ENCODE measurements around the gene SPATA31C1. TPM values are rescaled to one million over a fixed set of nuclear protein-coding genes. Genes with fewer than 3 reads are reported as not detected.
"Not testable (repeated sequence)": the region's sequence is repeated elsewhere in the genome, so short reads cannot be mapped to it uniquely, and the experiment has no call there.

Gene SPATA31C1
- total RNA-seq, 1 donor from 2014 or later: not detected

DNA sequence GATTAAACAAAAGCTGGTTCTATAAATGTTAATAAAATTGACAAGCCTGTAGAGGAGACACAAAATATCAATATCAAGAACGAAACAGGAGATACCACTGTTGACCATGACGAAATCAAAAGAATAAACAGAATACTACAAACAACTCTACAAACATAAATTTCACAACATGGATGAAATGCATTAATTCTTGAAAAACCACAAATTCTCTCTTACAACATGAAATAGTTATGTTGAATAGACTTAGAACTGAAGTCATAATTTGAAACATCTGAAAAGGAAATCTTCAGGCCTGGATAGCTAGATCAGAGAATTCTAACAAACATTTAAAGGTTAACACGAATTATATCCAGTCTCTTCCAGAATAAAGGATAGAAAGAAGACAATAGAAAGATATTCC lies 6.9 kb upstream of the SPATA31C1 start:
- no peak overlapping the region for H3K4me3 ChIP-seq (ENCODE audit: low read depth, low read length)
- TF ChIP-seq, protein P1, sequence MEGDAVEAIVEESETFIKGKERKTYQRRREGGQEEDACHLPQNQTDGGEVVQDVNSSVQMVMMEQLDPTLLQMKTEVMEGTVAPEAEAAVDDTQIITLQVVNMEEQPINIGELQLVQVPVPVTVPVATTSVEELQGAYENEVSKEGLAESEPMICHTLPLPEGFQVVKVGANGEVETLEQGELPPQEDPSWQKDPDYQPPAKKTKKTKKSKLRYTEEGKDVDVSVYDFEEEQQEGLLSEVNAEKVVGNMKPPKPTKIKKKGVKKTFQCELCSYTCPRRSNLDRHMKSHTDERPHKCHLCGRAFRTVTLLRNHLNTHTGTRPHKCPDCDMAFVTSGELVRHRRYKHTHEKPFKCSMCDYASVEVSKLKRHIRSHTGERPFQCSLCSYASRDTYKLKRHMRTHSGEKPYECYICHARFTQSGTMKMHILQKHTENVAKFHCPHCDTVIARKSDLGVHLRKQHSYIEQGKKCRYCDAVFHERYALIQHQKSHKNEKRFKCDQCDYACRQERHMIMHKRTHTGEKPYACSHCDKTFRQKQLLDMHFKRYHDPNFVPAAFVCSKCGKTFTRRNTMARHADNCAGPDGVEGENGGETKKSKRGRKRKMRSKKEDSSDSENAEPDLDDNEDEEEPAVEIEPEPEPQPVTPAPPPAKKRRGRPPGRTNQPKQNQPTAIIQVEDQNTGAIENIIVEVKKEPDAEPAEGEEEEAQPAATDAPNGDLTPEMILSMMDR (conservative IDR thresholded peaks at IDR 0.05; ENCODE audit: low read depth, low read length): no peak

DNA sequence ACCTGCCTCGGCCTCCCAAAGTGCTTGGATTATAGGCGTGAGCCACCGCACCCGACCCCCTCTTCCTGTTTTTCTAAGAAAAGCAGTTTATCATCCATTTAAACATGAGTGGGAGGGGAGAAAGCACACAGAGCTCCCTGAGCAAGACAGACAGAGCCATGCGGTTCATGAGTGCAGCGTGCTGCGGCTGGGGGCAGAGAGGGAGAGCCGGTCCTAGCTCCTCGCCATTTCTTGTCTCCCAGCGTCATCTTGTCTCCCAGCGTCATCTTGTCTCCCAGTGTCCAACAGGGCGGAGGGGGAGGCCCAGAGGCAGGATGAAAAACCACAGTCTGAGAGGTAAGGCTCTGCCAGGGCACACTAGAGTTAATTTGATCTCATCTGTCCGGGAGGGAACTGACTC lies 1.3 kb downstream of the SPATA31C1 start:
- not testable (repeated sequence) for H3K4me3 ChIP-seq (ENCODE audit: low read depth, low read length); DNase-seq (ENCODE audit: low read depth)

More for the DNA sequence above, 6.9 kb upstream of the SPATA31C1 start:
- no peak for DNase-seq (ENCODE audit: low read depth)

DNA sequence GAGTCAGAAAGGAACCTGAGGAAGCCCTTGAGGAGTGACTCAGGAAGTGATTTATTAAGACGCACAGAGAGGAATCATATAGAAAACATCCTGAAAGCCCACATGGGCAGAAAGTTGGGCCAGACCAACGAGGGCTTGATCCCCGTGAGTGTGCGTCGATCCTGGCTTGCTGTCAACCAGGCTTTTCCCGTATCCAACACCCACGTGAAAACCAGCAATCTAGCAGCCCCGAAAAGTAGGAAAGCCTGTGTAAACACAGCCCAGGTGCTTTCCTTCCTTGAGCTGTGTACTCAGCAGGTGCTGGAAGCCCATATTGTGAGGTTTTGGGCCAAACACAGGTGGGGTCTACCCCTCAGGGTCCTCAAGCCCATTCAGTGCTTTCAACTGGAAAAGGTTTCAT lies 3.8 kb downstream of the SPATA31C1 start:
- not testable (repeated sequence) for DNase-seq (ENCODE audit: low read depth); H3K4me3 ChIP-seq (ENCODE audit: low read depth, low read length)

DNA sequence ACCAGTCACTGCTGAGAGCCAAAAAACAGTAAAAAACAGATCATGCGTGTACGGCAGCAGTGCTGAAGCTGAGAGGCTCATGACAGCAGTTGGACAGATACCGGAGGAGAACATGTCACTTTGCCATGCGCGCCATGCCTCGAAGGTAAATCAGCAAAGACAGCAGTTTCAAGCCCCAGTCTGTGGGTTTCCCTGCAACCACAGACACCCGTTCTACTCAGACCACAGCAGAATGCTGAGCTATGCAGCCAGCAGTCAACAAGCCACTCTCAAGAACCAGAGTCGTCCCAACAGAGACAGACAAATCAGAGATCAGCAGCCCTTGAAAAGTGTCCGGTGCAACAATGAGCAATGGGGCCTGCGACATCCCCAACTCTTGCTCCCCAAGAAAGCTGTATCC lies 5.2 kb downstream of the SPATA31C1 start:
- DNase-seq (ENCODE audit: low read depth); H3K4me3 ChIP-seq (ENCODE audit: low read depth, low read length): not testable (repeated sequence)

DNA sequence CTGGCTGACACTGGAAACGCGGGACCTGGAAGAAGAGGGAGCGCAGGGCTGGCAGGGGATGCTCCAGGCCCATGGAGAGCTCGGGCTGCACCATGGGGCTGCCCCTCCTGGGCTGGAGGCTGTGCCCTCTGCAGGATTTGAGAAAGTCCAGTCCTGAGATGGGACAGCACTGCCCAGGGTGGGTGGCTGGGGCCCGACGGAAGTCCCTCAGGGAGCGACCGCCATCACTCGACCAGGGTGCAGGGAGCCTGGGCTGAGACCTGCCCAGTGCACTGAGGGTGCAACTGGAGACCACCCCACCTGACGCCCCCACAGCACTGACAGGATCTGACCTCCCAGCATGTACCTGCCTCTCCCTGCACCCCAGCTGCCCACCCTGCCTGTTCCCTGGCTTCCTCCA lies 7.1 kb downstream of the SPATA31C1 start:
- not testable (repeated sequence) for H3K4me3 ChIP-seq (ENCODE audit: low read depth, low read length); DNase-seq (ENCODE audit: low read depth)

DNA sequence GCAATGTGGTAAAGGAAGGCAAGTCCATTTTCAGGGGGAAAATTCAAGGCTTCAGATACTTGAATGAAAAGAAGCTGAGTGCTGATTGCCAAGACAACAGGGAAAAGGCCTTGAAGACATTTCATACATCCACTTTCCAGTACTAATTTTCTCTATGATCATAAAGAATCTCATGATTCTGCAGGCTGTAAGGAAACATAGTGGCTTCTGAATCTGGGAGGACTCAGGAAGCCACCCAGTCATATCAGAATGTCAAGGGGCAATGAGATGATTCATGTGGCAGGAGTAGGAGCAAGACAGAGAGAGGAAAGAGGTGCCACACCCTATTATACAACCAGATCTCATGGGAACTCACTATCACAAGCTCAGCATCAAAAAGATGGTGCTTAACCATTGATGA lies 11.4 kb downstream of the SPATA31C1 start:
- not testable (repeated sequence) for DNase-seq (ENCODE audit: low read depth); H3K4me3 ChIP-seq (ENCODE audit: low read depth, low read length)

DNA sequence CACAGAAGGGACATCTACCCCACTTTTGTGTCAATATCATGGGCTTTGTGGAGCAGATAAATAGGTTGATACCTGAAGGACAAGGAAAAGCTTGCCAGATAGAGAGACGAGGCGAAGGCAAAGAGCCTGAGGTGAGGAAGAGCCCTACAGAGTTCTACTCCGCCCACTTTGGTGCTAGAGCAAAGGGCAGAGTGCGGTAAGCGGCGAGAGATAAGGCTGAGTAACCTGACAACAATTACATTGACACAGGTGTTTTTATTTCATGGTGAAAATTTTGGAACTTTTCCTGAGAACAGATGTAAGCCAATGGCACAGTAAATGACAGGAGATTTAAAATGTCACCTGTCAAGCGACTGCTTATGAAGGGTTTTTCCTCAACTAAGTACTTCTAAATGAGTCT lies 16.7 kb downstream of the SPATA31C1 start:
- DNase-seq (ENCODE audit: low read depth): not testable (repeated sequence)

DNA sequence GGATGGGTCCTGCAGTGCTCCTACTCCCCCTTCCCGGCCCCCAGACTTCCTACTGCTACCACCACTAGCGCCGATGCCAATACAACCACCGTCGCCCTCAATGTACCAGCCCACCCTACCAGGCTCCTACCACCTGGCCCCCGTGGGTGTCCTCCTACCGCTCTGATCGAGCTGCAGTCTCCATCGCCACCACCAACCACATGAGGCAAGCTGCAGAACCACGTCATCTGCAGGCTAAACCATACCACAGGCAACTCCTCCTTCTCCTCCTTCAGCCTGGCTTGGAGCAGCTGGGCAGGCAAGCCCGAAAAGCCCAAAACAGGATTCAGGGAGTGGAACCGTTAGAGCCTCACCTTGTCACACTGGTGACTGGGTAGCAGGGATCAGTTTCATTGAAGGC lies 19.6 kb downstream of the SPATA31C1 start:
- DNase-seq (ENCODE audit: low read depth); H3K4me3 ChIP-seq (ENCODE audit: low read depth, low read length): not testable (repeated sequence)

More for the DNA sequence above, 16.7 kb downstream of the SPATA31C1 start:
- not testable (repeated sequence) for H3K4me3 ChIP-seq (ENCODE audit: low read depth, low read length)

DNA sequence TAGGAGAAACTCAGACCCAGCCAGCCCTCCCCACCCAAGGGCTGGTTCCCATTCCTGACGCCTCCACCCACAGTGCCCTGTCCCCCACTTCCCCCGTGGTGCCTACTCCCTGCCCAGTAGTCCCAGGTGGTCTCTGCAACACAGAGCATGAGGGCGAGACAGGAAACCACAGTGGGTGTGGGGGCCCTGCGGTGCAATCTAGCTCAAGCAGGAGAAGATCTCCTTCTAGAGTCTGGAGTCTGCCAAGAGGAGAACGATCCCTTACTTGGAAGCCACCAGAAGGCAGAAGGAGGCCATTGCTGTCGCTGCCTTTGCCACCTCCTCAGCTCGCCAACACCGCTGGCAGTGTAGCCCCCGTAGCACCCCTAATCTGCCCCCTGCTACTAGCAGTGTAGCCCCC lies 20.2 kb downstream of the SPATA31C1 start:
- H3K4me3 ChIP-seq (ENCODE audit: low read depth, low read length); DNase-seq (ENCODE audit: low read depth): not testable (repeated sequence)

DNA sequence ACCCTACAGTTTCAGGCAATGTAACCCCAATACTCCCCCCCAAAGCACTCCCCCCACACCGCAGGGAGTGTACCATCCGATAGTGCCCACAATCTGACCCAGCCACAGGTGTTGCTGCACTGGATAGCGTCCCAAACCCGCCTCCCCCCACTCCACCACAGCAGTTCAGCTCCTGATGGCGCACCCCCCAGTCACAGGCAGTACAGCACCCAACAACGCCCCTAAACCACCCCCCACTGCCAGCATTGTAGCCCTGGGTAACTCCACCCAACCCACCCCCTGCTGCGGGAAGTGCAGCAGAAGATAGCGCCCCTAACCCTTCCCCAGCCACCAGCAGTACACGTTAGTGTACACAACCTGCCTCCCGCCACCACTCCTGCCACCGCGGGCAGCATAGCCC lies 20.6 kb downstream of the SPATA31C1 start:
- DNase-seq (ENCODE audit: low read depth); H3K4me3 ChIP-seq (ENCODE audit: low read depth, low read length): not testable (repeated sequence)

DNA sequence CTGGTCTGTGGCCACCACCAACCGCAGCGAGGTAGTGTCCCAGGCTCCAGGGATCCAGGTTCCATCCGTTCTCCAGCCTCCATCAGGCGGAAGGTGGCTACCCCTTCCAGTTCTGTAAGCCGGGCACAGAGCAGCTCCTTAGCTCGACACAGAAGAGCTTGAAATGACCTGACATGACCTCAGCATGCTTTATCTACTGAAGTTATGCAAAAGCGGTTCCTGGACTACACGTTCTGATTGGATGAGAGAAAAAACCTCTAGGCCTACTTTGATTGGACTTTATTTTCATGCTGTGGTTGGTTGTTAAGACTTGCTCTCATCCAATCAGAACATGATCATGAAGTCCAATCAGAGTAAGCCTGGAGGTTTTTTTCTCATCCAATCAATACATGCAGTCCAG lies 21.3 kb downstream of the SPATA31C1 start:
- not testable (repeated sequence) for H3K4me3 ChIP-seq (ENCODE audit: low read depth, low read length); DNase-seq (ENCODE audit: low read depth)

DNA sequence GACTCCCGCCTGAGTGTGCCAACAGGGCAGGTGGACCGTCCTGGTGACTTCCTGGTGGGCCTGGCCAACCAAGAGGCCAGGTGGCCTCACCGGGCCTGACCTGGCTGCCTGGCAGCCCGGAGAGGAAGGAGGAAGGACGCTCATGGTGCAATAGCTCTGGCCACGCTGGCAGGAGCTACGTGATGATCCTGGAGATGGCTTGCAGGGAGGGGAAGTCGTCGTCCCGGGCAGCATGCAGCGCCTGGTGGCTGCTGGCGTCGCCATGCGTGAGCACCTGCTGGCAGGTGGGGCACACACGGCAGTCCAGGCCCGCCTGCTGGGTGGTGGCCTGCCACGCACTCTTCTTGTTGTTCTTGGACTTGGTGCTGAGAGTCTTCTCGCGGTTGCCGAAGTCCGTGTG lies 26.3 kb downstream of the SPATA31C1 start:
- TF ChIP-seq, protein P1 (conservative IDR thresholded peaks at IDR 0.05; ENCODE audit: low read depth, low read length): no peak
- H3K4me3 ChIP-seq (ENCODE audit: low read depth, low read length): no peak overlapping the region
- no peak for DNase-seq (ENCODE audit: low read depth)

DNA sequence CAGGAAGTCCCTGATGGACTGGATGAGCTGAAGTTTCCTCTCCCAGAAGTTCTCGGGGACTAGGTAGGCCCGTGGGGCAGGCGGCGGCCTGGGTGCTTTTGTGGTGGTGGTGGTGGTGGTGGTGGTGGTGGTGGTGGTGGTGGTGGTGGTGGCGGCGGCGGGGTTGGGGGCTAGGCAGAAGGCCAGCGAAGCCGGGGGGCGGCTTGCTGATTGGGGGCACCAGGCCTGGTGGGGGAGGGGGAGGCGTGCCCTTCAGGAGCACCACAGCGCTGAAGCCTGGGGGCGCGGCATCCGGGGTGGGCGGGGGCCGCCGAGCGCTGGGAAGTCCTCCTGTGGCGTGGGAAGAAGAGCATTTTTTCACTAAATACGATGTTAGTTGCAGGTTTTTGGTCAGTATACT lies 26.9 kb downstream of the SPATA31C1 start:
- H3K4me3 ChIP-seq (ENCODE audit: low read depth, low read length): no peak overlapping the region
- TF ChIP-seq, protein P1 (conservative IDR thresholded peaks at IDR 0.05; ENCODE audit: low read depth, low read length): no peak
- DNase-seq (ENCODE audit: low read depth): no peak

All from epithelial cell of proximal tubule (primary cell).